HEK293T (cell line): ENCODE measurements around the gene AAR2.

ENCODE experiments used
- FOXM1 ChIP-seq: fragments of 450-650 bp; IDR thresholded peaks from 2 replicates; pipeline ENCODE4 v1.6.1; 2017; ENCODE audit warnings: mild to moderate bottlenecking, borderline replicate concordance
- HDGF ChIP-seq: fragments of 450-650 bp; IDR thresholded peaks from 2 replicates; pipeline ENCODE4 v1.6.1; 2017; ENCODE audit warnings: antibody characterized with exemption, borderline replicate concordance
- PKNOX1 ChIP-seq: fragments of 450-650 bp; IDR thresholded peaks from 2 replicates; pipeline ENCODE4 v1.6.1; 2016
- SP1 ChIP-seq: fragments of 450-650 bp; IDR thresholded peaks from 2 replicates; pipeline ENCODE4 v1.6.1; 2017

GRCh38 chr20:36249450-36249849 is 13.2 kb downstream of the AAR2 start:
- TF ChIP-seq FOXM1: no peak
- no peak for TF ChIP-seq PKNOX1
- no peak for TF ChIP-seq SP1
- no peak for TF ChIP-seq HDGF
